NCI-H128 (cell line): ENCODE measurements around the gene POF1B.

Experiments used
- DNase-seq: peaks from one replicate; lab custom pipeline; 2025; ENCODE audit not compliant: unreplicated experiment; lab: John Stamatoyannopoulos, UW

Gene POF1B

GRCh38 chrX:85243761-85244449 lies 135.6 kb downstream of the POF1B start, which contains the start of the genes SATL1 and ZNF711:
TSS of gene SATL1 (minus strand) at chrX:85243779. CDS start at chrX:85108968, 134,811 bp downstream.
TSS of gene ZNF711 (plus strand) at chrX:85243991. CDS start at chrX:85247573, 3,582 bp downstream.
- peak; percentile 75 for DNase-seq

GRCh38 chrX:85243155-85243554 lies 136.3 kb downstream of the POF1B start:
- peak; percentile 0 for DNase-seq
